ENCODE results near the gene SPATA2.

SPATA2 gene

GRCh38 chr20:49886571-49887213 is 28.6 kb downstream of the SPATA2 start:
- in situ Hi-C loops (cut with HindIII; ENCODE audit: low sequenced_read_pairs) = loop anchor here (25.0 kb wide), 1 partner anchor 249 kb away; no protein-coding TSS in a partner anchor

DNA sequence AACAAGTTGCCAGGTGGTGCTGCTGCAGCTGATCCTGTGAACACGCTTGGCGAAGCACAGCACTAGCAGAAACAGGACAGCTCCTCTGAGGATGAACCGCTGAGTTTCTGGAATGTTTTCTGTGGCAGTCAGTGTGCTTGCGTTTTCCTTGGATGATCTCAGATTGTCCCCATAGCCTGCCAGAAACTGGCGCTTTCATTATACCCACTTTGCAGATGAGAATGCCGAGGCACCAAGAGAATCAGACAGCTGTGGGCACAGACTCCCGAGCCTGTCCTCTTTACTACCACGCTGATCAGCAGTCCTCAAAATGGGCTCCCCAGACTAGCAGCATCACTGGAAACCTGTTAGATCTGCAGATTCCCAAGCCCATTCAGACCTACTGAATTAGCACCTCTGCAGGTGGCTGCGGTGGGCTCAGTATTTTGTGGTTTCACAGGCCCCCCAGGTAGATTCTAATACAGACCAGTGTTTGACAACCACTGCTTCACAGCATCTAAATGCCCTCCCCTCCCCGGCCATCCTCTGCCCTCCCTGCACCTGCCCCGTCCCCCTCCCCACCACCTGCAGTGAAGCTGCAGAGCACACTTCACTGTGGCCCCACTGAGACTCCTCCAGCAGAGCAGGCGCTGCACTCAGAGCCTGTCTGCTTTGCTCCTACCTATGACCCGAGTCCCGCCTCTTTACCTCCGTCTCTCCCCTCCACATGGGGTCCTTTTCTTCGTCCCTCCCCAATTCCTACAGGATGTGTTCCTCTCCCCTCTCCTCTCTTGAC is 29.6 kb downstream of the SPATA2 start:
- in situ Hi-C loops (cut with HindIII; ENCODE audit: low sequenced_read_pairs) = loop anchor here (25.0 kb wide), 1 partner anchor 248 kb away; no protein-coding TSS in a partner anchor

GRCh38 chr20:49883246-49883802 is 32.0 kb downstream of the SPATA2 start:
- in situ Hi-C loops (cut with HindIII; ENCODE audit: low sequenced_read_pairs) = loop anchor here (25.0 kb wide), 1 partner anchor 246 kb away; no protein-coding TSS in a partner anchor

DNA sequence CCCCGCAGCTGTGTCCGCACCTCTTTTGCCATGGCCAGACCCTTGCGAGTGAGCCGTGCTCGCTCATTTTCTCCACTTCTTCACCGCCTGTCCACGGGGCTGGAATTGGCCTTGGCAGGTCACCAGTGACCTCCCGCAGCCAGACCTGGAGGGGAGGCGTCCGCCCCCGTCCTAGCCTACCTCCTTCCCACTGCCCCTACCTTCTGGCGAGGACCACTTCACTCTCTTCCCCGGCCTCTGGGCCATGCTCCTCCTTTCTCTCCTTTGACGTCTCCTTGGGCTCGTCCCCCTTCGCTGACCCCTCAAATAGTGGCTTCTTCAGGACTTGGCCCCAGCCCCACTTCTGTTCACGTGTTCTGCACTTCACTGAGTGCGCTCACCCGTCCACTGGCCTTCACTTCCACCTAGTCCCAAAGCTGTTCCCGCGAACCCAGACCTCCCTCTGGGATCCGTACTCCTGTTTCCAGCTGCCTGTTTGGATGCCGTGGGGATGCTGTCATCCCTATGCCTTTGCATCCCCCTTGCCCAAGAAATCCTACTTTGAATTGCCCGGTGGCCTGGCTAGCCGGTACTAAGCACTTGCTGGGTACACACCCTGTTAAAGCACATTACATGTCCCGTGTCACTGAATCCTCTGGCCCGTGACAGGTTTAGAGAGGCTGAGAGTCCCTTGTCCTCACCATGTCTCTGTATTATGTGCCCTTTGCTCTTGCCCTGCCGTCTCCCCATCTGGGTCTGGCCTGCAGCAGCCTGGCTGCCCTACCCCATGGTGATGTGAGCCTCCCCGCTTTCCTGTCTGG is 33.0 kb downstream of the SPATA2 start:
- in situ Hi-C loops (cut with HindIII; ENCODE audit: low sequenced_read_pairs) = loop anchor here (25.0 kb wide), 1 partner anchor 245 kb away; no protein-coding TSS in a partner anchor

- in situ Hi-C loops (cut with HindIII; ENCODE audit: low sequenced_read_pairs) = loop anchor here (25.0 kb wide), 1 partner anchor 244 kb away; no protein-coding TSS in a partner anchor
Measured at GRCh38 chr20:49880724-49881445, 34.4 kb downstream of the SPATA2 start.

GRCh38 chr20:49880177-49880576 is 35.2 kb downstream of the SPATA2 start:
- in situ Hi-C loops (cut with HindIII; ENCODE audit: low sequenced_read_pairs) = loop anchor here (25.0 kb wide), 1 partner anchor 243 kb away; no protein-coding TSS in a partner anchor

DNA sequence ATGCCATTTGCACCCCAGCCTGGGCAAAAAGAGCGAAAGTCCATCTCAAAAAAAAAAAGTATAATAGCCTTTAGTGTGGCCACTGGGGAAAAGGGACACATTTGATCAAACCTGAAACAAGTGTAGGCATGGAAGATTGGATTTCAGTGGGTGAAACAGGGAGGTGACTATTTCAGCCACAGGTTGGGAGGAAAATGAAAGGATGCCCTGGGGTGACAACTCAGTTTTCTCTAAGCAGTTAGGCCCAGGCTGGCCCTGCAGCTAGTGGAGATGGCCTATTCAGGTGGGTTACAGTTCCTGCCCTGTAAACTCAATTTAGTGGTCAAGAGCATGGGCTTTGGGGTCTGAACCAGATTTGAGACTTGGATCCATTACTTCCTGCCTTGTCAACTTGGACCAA is 36.4 kb downstream of the SPATA2 start:
- in situ Hi-C loops (cut with HindIII; ENCODE audit: low sequenced_read_pairs) = loop anchor here (25.0 kb wide), 1 partner anchor 242 kb away; no protein-coding TSS in a partner anchor

DNA sequence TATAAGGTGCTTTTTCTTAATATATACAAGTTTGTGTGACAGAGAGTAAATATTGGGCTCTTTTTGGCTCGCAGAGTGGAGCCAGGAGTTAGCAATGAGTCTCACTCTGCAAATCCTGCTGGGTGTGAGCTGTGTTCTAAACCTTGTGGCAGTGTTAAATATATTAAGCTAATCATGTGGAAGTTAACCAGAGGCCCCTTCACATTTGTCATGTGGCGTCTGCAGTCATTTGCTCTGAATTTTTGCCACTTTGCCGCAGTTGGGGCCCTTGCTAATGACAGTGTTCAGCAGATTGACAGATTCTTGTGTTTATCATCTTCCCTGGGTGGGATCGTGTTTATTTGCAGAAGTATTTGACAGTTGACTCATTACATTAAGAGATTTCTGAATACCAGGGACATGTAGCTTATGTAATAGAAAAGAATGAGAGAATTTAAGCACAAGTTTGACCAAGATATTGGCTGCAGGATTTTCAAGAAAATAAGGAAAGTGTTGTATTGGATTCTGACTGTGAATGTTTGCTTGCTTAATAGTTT is 37.9 kb downstream of the SPATA2 start:
- in situ Hi-C loops (cut with HindIII; ENCODE audit: low sequenced_read_pairs) = loop anchor here (25.0 kb wide), 1 partner anchor 240 kb away; no protein-coding TSS in a partner anchor

DNA sequence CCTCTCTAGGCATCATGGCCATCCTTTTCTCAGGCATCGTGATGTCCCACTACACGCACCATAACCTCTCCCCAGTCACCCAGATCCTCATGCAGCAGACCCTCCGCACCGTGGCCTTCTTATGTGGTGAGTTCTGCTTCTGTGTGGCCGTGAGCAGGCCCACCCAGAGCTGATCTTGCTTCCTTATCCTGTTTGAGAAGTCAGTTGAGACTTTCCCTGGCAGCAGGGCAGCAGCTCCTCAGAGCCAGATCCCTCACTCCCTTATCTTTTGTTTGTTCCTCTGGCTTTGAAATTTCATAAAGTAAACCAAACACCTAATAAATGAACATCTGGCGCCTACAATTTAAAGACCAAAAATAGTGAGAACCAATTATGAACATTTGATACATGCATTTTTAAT is 40.6 kb downstream of the SPATA2 start:
- in situ Hi-C loops (cut with HindIII; ENCODE audit: low sequenced_read_pairs) = loop anchor here (25.0 kb wide), 1 partner anchor 237 kb away; no protein-coding TSS in a partner anchor

DNA sequence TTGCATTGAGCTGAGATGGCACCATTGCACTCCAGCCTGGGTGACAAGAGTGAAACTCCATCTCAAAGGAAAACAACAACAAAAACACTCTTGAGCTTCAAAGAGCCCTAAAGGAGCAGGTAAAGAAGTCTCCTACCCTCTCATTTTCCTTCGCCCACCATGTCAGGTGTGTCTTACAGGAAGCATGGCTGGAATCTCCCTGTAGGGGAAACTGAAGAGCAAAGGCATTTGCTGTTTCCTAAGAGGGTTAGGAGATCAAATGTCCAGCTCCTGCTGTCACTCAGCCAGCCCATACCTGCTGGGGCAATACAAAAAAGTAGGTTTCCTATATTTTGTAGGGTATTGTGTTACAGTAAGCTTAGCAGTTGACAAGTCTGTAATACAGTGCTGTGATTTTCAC is 43.3 kb downstream of the SPATA2 start:
- in situ Hi-C loops (cut with HindIII; ENCODE audit: low sequenced_read_pairs) = no loop called here

- in situ Hi-C loops (cut with HindIII; ENCODE audit: low sequenced_read_pairs) = no loop called here
Measured at GRCh38 chr20:49871391-49871948, 43.9 kb downstream of the SPATA2 start.

DNA sequence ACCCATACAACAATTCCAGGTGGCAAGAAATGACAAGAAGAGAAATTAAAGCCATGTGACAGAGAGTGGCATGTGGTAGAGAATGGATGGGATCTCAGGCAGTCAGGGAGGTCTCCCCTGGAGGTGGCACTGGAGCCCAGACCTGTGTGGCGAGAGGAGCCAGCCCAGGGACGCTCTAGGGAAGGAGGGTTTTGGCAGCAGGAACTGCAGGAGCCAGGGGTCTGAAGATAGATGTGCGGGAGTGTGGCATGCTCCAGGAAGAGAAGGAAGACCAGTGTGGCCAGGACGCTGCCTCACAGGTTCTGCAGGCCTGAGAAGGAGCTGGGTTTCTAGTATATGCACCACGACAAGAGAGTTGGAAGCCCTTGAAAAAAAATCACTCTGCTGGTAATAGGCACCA is 45.1 kb downstream of the SPATA2 start:
- in situ Hi-C loops (cut with HindIII; ENCODE audit: low sequenced_read_pairs) = no loop called here

GRCh38 chr20:49868964-49869363 is 46.4 kb downstream of the SPATA2 start:
- in situ Hi-C loops (cut with HindIII; ENCODE audit: low sequenced_read_pairs) = no loop called here

DNA sequence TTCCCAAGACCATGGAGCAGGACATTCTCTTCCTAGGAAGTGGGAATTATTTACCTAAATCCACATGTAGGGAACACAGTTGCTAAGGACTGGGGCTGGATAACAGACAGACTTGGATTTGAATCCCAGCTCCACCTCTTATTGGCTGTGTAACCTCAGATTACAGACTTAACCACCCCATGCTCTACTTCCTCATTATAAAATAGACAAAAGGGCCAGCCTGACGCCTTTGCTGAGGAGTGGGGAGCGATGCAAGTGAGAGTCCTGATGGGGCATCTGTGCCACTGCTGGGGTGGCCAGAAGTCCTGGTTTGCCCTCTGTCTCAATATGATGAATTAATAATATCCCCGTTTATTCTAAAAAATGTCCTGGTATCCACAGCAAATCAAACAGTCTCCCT is 46.8 kb downstream of the SPATA2 start:
- in situ Hi-C loops (cut with HindIII; ENCODE audit: low sequenced_read_pairs) = no loop called here

- in situ Hi-C loops (cut with HindIII; ENCODE audit: low sequenced_read_pairs) = no loop called here
Measured at GRCh38 chr20:49867453-49868215, 47.7 kb downstream of the SPATA2 start.

GRCh38 chr20:49866051-49866450 is 49.3 kb downstream of the SPATA2 start:
- in situ Hi-C loops (cut with HindIII; ENCODE audit: low sequenced_read_pairs) = no loop called here

DNA sequence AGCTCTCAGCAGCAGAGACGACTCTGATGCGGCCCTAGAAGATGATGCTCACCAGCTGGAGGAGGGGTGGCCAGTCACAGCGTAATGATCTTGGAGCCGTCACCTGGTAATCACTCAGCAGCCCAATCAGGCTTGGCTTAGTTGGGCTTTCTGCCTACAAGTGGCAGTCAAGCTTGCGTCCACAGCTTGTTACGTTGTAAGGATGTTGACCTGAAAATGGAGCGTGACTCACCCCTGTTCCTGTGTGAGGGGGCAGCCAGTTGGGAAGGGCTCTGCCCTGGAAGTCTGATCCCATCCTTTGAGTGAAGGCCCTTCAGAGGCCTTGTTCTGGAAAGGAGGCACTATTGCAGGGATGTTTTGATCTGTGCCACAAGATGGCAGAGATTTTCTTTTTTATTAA is 49.8 kb downstream of the SPATA2 start:
- in situ Hi-C loops (cut with HindIII; ENCODE audit: low sequenced_read_pairs) = no loop called here

GRCh38 chr20:49863666-49864065 is 51.7 kb downstream of the SPATA2 start:
- in situ Hi-C loops (cut with HindIII; ENCODE audit: low sequenced_read_pairs) = no loop called here

Data from DLD1 (cell line).